H9 (cell line): Measurements from ENCODE around the gene ZFP64. TPM values are rescaled to one million over a fixed set of nuclear protein-coding genes. Genes with fewer than 3 reads are reported as not detected.

Source experiments
- DNase-seq: peaks from one replicate; pipeline ENCODE4 v3.0.0-alpha.2; 2017
- H2AFZ ChIP-seq: one replicate; pipeline ENCODE4 v1.6.1; 2013; ENCODE audit warnings: mild to moderate bottlenecking, low read length, control low read depth, moderate library complexity
- H2AK5ac ChIP-seq: 2 replicates; pipeline ENCODE4 v1.6.1; 2013; ENCODE audit warnings: low read length, control low read depth, mixed read lengths; ENCODE audit not compliant: insufficient read length
- H2BK120ac ChIP-seq: one replicate; pipeline ENCODE4 v1.6.1; 2013; ENCODE audit warnings: low read depth, mild to moderate bottlenecking, low read length, control low read depth, inconsistent platforms; ENCODE audit not compliant: poor library complexity, severe bottlenecking
- H2BK12ac ChIP-seq: 2 replicates; pipeline ENCODE4 v1.6.1; 2013; ENCODE audit warnings: low read length, control low read depth, mixed read lengths, low read depth; ENCODE audit not compliant: insufficient read length
- H2BK15ac ChIP-seq: 2 replicates; pipeline ENCODE4 v1.6.1; 2013; ENCODE audit warnings: low read depth, low read length, control low read depth
- H2BK20ac ChIP-seq: one replicate; pipeline ENCODE4 v1.6.1; 2013; ENCODE audit warnings: low read depth, mild to moderate bottlenecking, low read length, control low read depth, inconsistent platforms; ENCODE audit not compliant: poor library complexity, severe bottlenecking
- H2BK5ac ChIP-seq: 2 replicates; pipeline ENCODE4 v1.6.1; 2013; ENCODE audit warnings: low read length, control low read depth, mixed read lengths; ENCODE audit not compliant: insufficient read length
- H3K14ac ChIP-seq: 2 replicates; pipeline ENCODE4 v1.6.1; 2013; ENCODE audit warnings: low read length, control low read depth; ENCODE audit not compliant: insufficient read depth
- H3K18ac ChIP-seq: 2 replicates; pipeline ENCODE4 v1.6.1; 2013; ENCODE audit warnings: low read depth, mild to moderate bottlenecking, mixed read lengths, low read length, control low read depth; ENCODE audit not compliant: insufficient read length
- H3K23ac ChIP-seq: 2 replicates; pipeline ENCODE4 v1.6.1; 2013; ENCODE audit warnings: low read length, control low read depth, mixed read lengths, low read depth; ENCODE audit not compliant: insufficient read length
- H3K23me2 ChIP-seq: 2 replicates; pipeline ENCODE4 v1.6.1; 2013; ENCODE audit warnings: low read depth, mild to moderate bottlenecking, mixed read lengths, low read length, control low read depth; ENCODE audit not compliant: insufficient read length, poor library complexity, severe bottlenecking
- H3K27ac ChIP-seq: 2 replicates; pipeline ENCODE4 v1.5.1; 2013; ENCODE audit warnings: low read length, control low read depth, mixed read lengths, low read depth; ENCODE audit not compliant: insufficient read length
- H3K27me3 ChIP-seq: 2 replicates; pipeline ENCODE4 v1.6.1; 2013; ENCODE audit warnings: low read length, control low read depth, inconsistent platforms; ENCODE audit not compliant: insufficient read depth
- H3K4ac ChIP-seq: 2 replicates; pipeline ENCODE4 v1.6.1; 2013; ENCODE audit warnings: low read depth, mild to moderate bottlenecking, control low read depth, inconsistent platforms, low read length, moderate library complexity
- H3K4me1 ChIP-seq: 2 replicates; pipeline ENCODE4 v1.6.1; 2013; ENCODE audit warnings: low read length, control low read depth, inconsistent platforms; ENCODE audit not compliant: insufficient read depth
- H3K4me2 ChIP-seq: 2 replicates; pipeline ENCODE4 v1.6.1; 2013; ENCODE audit warnings: low read length, control low read depth, mixed read lengths; ENCODE audit not compliant: insufficient read length, insufficient read depth
- H3K56ac ChIP-seq: 2 replicates; pipeline ENCODE4 v1.6.1; 2013; ENCODE audit warnings: low read depth, mild to moderate bottlenecking, mixed read lengths, low read length, control low read depth; ENCODE audit not compliant: insufficient read length
- H3K79me1 ChIP-seq: 2 replicates; pipeline ENCODE4 v1.6.1; 2013; ENCODE audit warnings: low read depth, mild to moderate bottlenecking, moderate library complexity, low read length, control low read depth, inconsistent platforms; ENCODE audit not compliant: insufficient read depth, poor library complexity, severe bottlenecking
- H3K79me2 ChIP-seq: 2 replicates; pipeline ENCODE4 v1.6.1; 2013; ENCODE audit warnings: low read length, control low read depth, inconsistent platforms; ENCODE audit not compliant: insufficient read depth
- H3K9ac ChIP-seq: 2 replicates; pipeline ENCODE4 v1.6.1; 2013; ENCODE audit warnings: low read length, control low read depth, mixed read lengths; ENCODE audit not compliant: insufficient read length; ENCODE audit errors: extremely low read depth
- H3K9me3 ChIP-seq: one replicate; pipeline ENCODE4 v1.6.1; 2013; ENCODE audit warnings: low read depth, low read length, inconsistent platforms; ENCODE audit not compliant: control insufficient read depth
- H3T11ph ChIP-seq: one replicate; pipeline ENCODE4 v1.6.1; 2013; ENCODE audit warnings: mild to moderate bottlenecking, low read length, control low read depth, inconsistent platforms
- H4K20me1 ChIP-seq: one replicate; pipeline ENCODE4 v1.6.1; 2013; ENCODE audit not compliant: control insufficient read depth, insufficient read length, insufficient read depth
- H4K5ac ChIP-seq: 2 replicates; pipeline ENCODE4 v1.6.1; 2013; ENCODE audit warnings: low read depth, mild to moderate bottlenecking, mixed read lengths, low read length, control low read depth; ENCODE audit not compliant: insufficient read length
- H4K8ac ChIP-seq: replicated peaks from 2 replicates; pipeline ENCODE4 v1.6.1; 2013; ENCODE audit warnings: low read length, control low read depth, mixed read lengths, low read depth; ENCODE audit not compliant: insufficient read length
- H4K91ac ChIP-seq: 2 replicates; pipeline ENCODE4 v1.6.1; 2013; ENCODE audit warnings: low read depth, mild to moderate bottlenecking, moderate library complexity, mixed read lengths, low read length, control low read depth; ENCODE audit not compliant: insufficient read length
- H3K27ac Mint-ChIP-seq, 3 experiments: 2 replicates in 2 of 3; 3 replicates in 1 of 3; pipeline ENCODE4 v1.8.0; 2020 to 2021; ENCODE audit warnings: mixed read lengths in 3 of 3, mild to moderate bottlenecking in 1 of 3, moderate library complexity in 1 of 3
- H3K27me3 Mint-ChIP-seq: 2 replicates; pipeline ENCODE4 v1.8.0; 2021; ENCODE audit warnings: low read depth, mild to moderate bottlenecking, moderate library complexity, mixed read lengths
- H3K36me3 Mint-ChIP-seq, 3 experiments: 2 replicates in 2 of 3; 3 replicates in 1 of 3; pipeline ENCODE4 v1.8.0; 2020 to 2021; ENCODE audit warnings: low read depth in 3 of 3, mixed read lengths in 3 of 3; ENCODE audit not compliant: insufficient read depth in 1 of 3
- H3K4me1 Mint-ChIP-seq, 2 experiments: 2 replicates each; pipeline ENCODE4 v1.8.0; 2020; ENCODE audit warnings: mixed read lengths in 2 of 2
- H3K4me3 Mint-ChIP-seq, 2 experiments: 2 replicates in 1 of 2; 3 replicates in 1 of 2; pipeline ENCODE4 v1.8.0; 2020 to 2021; ENCODE audit warnings: mild to moderate bottlenecking in 2 of 2, mixed read lengths in 2 of 2, moderate library complexity in 1 of 2
- H3K9me3 Mint-ChIP-seq, 2 experiments: 2 replicates in 1 of 2; 3 replicates in 1 of 2; pipeline ENCODE4 v1.8.0; 2020; ENCODE audit warnings: mild to moderate bottlenecking in 2 of 2, mixed read lengths in 2 of 2, moderate library complexity in 1 of 2
- WGBS: extraction: QIAGEN DNeasy Blood & Tissue Kit; methylation state at CpG from one replicate; pipeline ENCODE4 v1.1.7; 2013; ENCODE audit warnings: missing lambda C conversion rate, low lambda C conversion rate, mixed read lengths; ENCODE audit not compliant: insufficient read length; ENCODE audit errors: extremely low coverage; 5-methylcytosine and 5-hydroxymethylcytosine counted together
- total RNA-seq: library from RNA; stranded (reverse); gene quantifications from 2 replicates; pipeline ENCODE4 v1.2.1, GENCODE V29; 2021
- TF ChIP-seq, protein P1 (sequence below): fragments of 200-600 bp; sonication (generic); conservative IDR thresholded peaks from 3 replicates; pipeline ENCODE4 v1.8.0; 2021; ENCODE audit warnings: antibody characterized with exemption, mild to moderate bottlenecking

ZFP64 gene
- total RNA-seq, 1 experiment from 2014 or later, result 29.2 TPM

DNA sequence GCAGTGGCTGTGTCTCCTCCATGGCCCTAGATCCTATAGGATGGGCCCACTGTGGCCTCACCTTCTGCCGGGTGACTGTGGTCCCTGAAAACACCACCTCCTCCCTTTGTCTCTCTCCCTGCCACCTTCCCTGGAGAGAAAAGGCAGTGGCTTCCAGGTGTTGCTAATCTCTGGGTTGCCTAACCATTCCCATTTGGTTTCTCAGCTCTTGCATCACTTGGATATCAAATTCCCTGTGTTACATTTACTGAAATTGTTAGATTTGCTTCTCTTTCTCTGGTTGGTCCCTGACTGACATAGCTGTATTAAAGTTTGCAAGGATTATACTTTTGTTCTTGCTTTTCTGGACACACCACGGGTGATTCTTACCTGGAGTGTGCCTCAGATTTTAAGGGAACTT lies 9.3 kb upstream of the ZFP64 start:
- Histone ChIP-seq H2BK5ac (no peak overlapping the region), H3K14ac (no peak overlapping the region), H3K9ac (no peak overlapping the region), H2BK20ac (no peak overlapping the region), H3K27me3 (no peaks in the 10 kb centered on the region), H3T11ph (no peak overlapping the region), H3K23me2 (no peaks in the 10 kb centered on the region), H3K23ac (no peak overlapping the region), H2BK120ac (no peak overlapping the region), H3K4me1 (no peaks in the 10 kb centered on the region), H4K20me1 (no peaks in the 10 kb centered on the region), H3K56ac (no peak overlapping the region), H2AFZ (peak overlapping the region; percentile 6), H3K79me2 (no peaks in the 10 kb centered on the region), H3K27ac (no peak overlapping the region), H3K4ac (no peak overlapping the region), H4K8ac (no peak overlapping the region), H3K4me2 (no peak overlapping the region), H3K18ac (no peak overlapping the region), H2BK15ac (no peak overlapping the region), H3K79me1 (no peaks in the 10 kb centered on the region), H2BK12ac (no peak overlapping the region), H3K9me3 (no peaks in the 10 kb centered on the region), H4K91ac (no peak overlapping the region), H2AK5ac (no peak overlapping the region), H4K5ac (no peak overlapping the region)
- Mint-ChIP-seq H3K9me3 (no peaks in the 10 kb centered on the region; a peak in 1 of 5 replicates), H3K4me1 (peaks cover 0 to 7% of the 10 kb centered on the region in 2 experiments; a peak in 1 of 4 replicates), H3K4me3 (no peak overlapping the region), H3K27ac (no peak overlapping the region), H3K36me3 (no peaks in the 10 kb centered on the region; a peak in 1 of 7 replicates), H3K27me3 (no peaks in the 10 kb centered on the region)
- no CpG with 5 or more reads among the region's 2 CpGs for WGBS
- TF ChIP-seq, protein P1, sequence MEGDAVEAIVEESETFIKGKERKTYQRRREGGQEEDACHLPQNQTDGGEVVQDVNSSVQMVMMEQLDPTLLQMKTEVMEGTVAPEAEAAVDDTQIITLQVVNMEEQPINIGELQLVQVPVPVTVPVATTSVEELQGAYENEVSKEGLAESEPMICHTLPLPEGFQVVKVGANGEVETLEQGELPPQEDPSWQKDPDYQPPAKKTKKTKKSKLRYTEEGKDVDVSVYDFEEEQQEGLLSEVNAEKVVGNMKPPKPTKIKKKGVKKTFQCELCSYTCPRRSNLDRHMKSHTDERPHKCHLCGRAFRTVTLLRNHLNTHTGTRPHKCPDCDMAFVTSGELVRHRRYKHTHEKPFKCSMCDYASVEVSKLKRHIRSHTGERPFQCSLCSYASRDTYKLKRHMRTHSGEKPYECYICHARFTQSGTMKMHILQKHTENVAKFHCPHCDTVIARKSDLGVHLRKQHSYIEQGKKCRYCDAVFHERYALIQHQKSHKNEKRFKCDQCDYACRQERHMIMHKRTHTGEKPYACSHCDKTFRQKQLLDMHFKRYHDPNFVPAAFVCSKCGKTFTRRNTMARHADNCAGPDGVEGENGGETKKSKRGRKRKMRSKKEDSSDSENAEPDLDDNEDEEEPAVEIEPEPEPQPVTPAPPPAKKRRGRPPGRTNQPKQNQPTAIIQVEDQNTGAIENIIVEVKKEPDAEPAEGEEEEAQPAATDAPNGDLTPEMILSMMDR, result no peak
- no peak for DNase-seq
